Stromal cell of bone marrow (primary cell): ENCODE data around the gene SMYD2.

Experiments
- DNase-seq: peaks from one replicate; pipeline ENCODE4 v3.0.0-alpha.2; 2012; ENCODE audit warnings: low read depth

SMYD2 gene

GRCh38 chr1:214303141-214303930, 22.4 kb downstream of the SMYD2 start:
- DNase-seq: no peak

DNA sequence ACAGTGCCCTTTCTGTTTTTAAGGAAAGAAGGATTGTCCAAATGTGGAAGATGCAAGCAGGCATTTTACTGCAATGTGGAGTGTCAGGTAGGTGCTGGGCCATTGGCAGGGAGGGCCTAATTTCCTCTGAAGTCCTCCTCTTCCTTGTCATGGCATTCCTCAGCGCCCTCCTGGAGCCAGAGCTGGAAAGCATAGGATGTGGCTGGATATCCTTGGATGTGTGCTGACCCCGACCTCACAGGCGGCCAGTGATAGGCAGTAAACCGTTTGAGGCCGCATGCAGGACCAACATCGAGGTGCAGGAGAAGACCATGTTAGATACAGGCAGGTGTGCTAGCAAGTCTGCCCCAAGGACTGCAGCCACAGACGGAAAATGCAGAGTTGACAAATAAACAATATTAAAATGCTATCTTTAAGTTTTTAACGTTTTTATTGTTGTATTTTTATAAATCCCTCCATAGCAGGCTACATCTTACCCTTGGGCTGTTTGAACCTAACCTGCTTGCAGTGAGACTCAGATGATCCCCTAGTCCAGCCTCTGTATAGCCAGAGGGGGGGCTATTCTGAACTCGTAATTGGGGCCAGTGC, 24.3 kb downstream of the SMYD2 start:
- DNase-seq: no peak

- no peak for DNase-seq
Measured at GRCh38 chr1:214306269-214306668, 25.3 kb downstream of the SMYD2 start.

- DNase-seq: no peak
Measured at GRCh38 chr1:214310010-214310409, 29.1 kb downstream of the SMYD2 start.

- DNase-seq: no peak
Measured at GRCh38 chr1:214310777-214311690, 30.1 kb downstream of the SMYD2 start.

- no peak for DNase-seq
Measured at GRCh38 chr1:214312530-214313051, 31.6 kb downstream of the SMYD2 start.

GRCh38 chr1:214314178-214314843, 33.4 kb downstream of the SMYD2 start:
- DNase-seq: no peak

- DNase-seq: no peak
Measured at GRCh38 chr1:214316593-214316992, 35.6 kb downstream of the SMYD2 start.

- no peak for DNase-seq
Measured at GRCh38 chr1:214317300-214317699, 36.3 kb downstream of the SMYD2 start.

DNA sequence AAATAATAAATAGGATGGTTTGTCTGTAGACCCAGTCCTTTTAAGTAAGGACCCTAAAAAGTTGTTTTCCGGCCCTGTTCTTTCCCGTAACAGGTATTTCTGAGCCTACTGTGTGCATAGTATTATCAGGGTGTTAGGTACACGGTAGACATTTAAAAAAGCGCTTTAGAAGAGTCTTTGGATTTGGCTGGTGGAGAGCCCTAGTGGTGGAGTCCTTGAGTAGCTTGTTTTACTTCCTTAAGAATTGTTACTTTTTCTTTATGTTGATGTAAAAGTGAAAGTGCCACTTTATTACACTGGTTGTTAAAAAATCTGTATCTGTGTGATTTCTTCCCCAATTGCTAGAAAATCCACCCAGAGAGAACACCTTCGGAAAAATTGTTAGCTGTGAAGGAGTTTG, 36.8 kb downstream of the SMYD2 start:
- no peak for DNase-seq

GRCh38 chr1:214318356-214318755, 37.4 kb downstream of the SMYD2 start:
- DNase-seq: peak; percentile 95

DNA sequence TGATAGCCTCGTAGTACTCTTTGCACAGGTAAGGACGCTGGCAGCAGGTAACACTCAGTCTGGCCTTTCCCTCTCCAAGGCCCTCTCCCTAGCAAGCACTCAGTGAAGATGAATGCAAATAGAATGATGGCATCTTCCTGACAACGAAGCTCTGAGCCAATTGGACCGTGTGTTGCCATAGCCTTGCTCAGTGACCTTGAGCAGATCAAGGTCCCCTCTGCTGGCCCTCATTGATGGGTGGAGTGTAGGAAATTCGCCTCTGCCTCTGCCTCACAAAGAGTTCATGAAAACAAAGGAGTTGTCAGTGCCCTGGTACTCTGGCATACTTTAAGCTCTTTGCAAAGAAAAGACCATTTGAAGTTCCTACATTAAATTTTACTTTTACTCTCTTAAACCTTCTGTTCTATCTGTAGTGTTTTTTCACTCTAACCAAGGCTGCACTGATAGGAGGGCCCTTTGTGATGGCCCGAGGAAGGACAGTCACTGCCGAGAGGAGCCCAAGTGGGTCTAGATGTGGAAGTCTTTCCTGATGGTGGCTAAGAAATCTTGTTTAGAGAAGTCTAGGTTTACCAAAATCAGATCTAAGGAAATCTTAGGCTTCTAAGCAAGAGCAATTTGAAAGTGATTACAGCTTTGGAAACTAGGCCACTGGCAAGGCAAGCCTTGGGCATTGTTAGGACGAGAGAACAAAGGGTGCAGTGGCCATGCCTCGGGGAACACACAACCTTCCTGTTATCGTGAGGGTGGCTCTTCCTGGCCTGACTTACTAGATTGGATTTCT, 38.2 kb downstream of the SMYD2 start:
- DNase-seq: no peak

GRCh38 chr1:214319938-214320337, 39.0 kb downstream of the SMYD2 start:
- DNase-seq: no peak

- no peak for DNase-seq
Measured at GRCh38 chr1:214321705-214322453, 40.9 kb downstream of the SMYD2 start.

DNA sequence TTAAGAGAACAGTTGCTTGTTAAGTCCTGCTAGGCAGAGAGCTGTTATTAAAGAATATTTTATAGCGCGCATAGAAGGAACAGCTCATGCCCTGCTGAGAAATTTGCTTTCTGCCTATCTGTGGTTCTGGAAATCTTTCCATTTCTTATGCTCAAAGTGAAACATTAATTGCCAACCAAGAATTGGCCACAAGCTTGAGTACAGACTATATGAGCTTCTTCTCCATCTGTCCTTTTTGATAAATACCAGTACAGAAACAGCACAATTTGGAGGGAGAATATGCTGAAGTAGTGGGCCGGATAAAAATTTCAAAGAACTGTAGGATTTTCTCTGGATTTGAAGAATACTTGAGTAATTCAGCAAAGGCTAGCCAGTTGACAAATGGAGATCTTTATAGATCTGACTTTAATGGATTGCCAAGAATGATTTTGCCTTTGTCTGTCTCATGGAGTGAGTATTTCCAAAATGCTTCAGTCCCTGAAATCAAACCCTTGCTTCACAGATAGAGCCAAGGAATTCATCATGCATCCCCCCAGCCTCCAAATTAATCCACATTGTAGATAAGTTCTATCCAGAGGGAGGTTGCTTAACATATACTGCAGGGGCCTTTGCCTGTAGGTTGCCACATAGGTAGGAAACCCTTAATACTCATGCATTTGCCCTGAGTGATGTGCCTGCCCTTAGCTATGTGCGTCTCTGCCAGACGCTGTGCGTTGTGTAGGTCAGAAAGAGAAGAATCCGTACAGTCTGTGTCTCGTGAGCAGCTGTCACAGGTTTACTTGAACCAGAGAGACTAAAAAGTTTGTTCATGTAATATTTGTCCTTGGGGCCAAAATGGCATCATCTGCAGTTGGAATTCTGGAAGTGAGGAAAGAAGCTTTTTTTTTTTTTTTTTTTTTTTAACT, 44.2 kb downstream of the SMYD2 start:
- no peak for DNase-seq

- DNase-seq: no peak
Measured at GRCh38 chr1:214326406-214326805, 45.4 kb downstream of the SMYD2 start.

DNA sequence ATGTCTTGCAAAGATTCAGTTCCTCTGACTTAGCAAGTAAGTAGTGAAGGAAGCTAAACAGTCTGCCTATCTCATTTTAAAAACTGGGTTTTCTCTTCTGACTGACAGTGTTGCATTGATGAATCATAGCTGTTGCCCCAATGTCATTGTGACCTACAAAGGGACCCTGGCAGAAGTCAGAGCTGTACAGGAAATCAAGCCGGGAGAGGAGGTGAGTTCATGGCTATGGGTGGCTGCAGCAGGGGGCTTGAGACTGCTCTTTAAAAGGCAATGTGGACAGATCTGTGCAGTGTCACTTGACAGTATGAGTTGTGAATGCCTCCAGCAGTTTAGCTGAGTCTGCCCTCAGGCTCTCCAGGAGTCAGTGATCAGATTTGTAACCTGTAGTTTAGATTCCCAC, 46.6 kb downstream of the SMYD2 start:
- no peak for DNase-seq

DNA sequence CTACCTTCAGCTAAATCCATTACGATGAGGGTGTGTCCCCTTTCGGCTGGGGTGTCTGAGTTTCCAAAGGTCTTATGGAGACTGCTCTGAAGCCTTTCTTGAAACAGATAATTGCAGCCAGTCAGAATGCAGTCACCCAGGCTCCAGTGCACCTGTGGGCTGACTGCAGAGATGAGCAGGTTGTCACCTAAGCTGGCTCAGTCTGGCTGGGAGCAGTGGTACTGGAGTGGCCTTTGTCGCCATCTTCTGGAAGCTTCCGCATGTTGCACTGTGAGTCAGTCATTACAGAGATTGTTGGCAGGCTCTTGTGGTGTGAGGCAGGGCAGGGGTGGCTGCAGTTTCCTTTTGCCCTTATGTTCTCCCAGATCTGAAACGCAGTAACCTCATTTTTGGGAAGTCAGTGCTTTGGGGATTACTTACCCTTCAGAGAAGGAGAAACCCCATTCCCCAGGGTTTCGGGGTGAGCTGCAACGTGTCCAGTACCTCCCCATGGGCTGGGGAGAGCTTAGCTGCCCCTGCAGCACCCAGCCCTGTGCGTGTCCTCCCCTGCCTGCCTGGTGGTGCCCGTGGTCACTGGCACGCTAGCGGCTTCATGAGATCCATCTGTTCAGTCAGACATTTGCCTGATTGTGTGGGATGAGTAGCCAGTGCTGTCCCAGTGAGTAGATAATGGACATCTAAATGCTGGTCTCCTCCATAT, 48.0 kb downstream of the SMYD2 start:
- DNase-seq: peak; percentile 64
